HG02588 (cell line): ENCODE measurements around the gene SLC26A9.

ENCODE experiments used
- ATAC-seq: cut with Tn5 transposase; IDR thresholded peaks from one replicate; pipeline ENCODE4 v1.9.1; 2021; ENCODE audit warnings: mild to moderate bottlenecking, moderate library complexity; ENCODE audit not compliant: unreplicated experiment

Gene SLC26A9

GRCh38 chr1:205949753-205950152 lies 6.5 kb upstream of the SLC26A9 start:
- ATAC-seq: no peak

DNA sequence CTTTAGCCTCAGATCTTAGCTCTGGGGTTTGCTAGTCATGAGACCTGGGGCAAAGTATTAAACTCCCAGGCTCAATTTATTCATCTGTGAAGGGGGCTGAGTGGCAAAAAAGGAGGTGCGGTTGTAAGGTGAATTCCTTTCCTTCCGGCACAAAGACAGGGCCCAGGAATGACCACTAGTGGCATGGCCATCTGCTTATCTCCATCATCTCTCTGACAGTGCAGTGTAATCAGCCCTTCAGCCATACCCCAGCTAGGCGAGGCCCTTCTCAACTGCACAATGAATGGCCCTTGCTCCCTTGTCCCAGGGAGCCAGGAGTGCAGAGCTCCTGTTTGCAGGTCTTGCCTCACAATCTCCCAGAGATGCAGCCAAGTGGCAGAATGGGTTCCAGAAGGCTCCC lies 5.6 kb upstream of the SLC26A9 start:
- no peak for ATAC-seq

DNA sequence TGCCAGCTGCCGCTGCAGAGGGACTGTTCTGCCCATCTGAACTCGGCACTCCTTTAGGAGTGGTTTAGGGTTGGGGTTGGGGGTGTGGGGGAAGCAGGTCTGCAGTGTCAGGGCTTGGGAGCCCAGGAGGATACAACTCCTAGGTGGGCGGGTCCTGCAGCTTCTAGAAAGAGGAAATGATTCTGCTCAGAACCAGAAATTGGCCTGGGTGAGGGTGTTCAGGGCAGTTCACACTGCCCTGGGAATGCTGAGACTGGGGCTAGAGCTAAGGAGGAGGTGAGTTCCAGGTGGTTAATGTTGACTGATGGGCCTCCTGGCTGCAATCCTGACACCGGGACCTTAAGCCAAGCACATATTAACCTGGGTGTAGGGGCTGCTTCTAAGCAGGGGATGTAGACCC lies 4.8 kb upstream of the SLC26A9 start:
- no peak for ATAC-seq

- ATAC-seq: no peak
Measured at GRCh38 chr1:205947024-205947423, 3.8 kb upstream of the SLC26A9 start.

DNA sequence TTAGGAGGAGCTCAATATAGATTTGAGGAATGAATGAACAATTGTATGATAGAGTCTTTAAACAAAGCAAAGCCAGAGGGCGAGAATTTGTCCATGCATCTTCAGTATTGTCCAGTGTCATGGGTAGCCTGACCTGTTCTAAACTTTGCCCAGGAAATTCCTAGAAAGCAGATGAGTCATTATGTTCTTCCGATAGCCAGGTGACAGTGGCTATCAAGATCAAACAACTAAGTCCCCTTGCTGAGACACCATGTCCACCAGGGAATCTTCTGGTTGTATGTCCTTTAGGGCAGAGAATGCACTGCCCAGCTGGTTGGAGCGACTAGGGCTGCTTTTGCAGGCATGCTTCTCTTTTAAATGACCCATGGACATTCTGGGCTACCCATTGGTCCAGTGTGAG lies 1.8 kb upstream of the SLC26A9 start:
- ATAC-seq: no peak

DNA sequence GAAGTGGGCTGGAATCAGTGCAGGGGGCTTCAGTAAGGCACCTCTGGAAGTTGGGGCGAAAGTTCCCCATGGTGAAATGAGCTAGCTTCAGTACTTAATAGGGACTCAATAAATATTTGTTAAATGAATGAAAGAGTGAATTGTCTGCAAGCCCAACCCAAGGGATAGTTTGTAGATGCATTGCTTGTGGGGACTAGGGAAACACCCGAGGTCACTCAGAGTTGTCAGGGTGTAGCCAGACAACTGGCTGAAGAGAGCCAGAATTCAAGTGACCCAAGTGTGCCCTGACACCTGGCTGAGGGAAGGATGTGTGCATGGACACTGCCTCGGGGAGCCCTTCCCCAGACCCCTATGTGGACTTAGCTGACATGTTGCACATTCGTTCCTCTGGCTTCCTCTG lies 1.3 kb upstream of the SLC26A9 start:
- ATAC-seq: no peak

- ATAC-seq: no peak
Measured at GRCh38 chr1:205942631-205943159, 561 bp downstream of the SLC26A9 start.

DNA sequence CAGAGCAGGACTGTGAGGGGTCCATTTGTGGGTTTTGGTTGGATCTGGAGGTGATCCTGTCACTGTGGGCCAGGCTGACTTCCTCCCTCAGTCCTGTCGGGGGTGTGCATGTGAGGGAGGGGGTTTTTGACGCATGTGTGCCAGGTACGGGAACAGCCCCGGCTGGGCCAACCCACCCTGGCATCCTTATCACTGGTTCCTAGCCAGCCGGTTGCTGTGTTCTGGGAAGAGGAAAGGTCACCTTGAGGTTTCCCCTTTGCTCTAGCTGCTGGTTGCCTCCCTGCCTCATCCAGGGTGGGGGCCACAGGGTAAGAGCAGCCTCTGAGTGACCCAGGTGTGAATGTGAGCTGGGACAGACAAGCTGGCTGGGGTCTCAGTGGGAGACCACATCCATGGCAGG lies 2.5 kb downstream of the SLC26A9 start:
- ATAC-seq: no peak

DNA sequence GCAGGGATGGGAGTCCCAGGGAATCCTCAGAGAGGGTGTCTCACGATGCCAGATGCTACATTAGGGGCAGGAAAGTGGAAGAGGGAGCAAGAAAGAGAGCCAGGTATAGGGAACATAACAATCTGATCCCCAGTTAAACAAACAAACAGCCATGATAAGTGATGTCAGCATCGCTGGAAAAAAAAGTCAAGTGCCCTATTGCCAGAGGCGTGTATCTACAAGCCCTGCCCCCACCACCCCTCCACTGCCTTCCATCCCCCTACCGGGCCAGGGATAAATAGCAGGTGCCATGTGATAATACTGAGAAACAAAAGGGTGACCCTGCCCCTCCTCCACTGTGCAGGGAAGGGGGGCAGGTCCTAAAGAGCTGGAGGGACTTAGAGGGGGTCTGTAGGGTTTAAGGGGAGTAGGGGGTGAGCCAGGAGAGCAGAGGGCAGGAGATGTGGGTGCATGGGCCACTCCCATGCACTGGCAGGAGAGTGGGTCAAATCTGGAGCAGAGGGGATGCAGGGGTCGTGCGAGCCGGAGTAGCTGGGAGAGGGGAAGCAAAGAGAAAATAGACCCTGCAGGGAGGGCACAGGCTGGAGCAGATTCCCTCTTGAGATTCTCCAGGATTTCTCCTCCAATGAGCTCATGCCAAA lies 3.4 kb downstream of the SLC26A9 start:
- no peak for ATAC-seq

- no peak for ATAC-seq
Measured at GRCh38 chr1:205938682-205939081, 4.6 kb downstream of the SLC26A9 start.

GRCh38 chr1:205936846-205937586 lies 6.2 kb downstream of the SLC26A9 start:
- ATAC-seq: no peak

DNA sequence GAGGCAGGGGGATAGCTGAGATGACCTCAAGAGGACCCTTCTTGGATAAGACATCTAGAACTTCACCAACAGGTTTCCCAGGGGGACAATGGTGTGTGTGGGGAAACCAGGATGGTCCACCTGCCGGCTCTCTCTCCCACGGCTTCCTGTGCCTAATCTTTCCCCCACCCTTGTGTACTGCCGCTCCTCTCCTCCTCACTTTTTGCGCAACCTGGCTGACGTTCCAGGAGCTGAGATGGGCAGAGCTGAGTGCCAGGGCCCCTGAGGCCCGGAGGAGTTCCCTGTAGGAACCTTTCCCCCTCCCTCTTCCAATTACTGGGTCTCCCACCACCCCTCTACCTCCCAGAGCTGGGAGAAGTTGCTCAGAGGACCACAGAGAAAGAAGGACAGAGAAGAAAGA lies 6.9 kb downstream of the SLC26A9 start:
- ATAC-seq: no peak

GRCh38 chr1:205935869-205936268 lies 7.4 kb downstream of the SLC26A9 start:
- no peak for ATAC-seq

DNA sequence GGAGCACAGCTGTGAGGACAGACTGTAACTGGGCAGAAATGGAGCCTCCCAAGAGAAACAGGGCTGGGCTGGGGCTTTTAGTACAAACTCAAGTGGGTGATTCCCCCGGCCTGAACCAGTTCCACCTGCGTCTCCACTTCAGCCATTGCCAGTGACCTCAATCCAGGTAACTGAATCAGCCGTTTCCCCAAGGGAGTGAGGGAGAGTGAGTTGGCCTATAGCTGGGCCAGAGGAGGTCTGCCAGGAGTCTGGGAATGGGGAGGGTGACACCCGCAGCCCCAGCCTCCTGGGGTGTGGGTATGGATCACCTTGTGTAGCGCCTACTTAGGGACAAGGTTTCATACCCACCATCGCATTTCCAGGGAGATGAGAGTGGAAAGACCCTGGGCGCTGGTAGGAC lies 8.5 kb downstream of the SLC26A9 start:
- no peak for ATAC-seq

DNA sequence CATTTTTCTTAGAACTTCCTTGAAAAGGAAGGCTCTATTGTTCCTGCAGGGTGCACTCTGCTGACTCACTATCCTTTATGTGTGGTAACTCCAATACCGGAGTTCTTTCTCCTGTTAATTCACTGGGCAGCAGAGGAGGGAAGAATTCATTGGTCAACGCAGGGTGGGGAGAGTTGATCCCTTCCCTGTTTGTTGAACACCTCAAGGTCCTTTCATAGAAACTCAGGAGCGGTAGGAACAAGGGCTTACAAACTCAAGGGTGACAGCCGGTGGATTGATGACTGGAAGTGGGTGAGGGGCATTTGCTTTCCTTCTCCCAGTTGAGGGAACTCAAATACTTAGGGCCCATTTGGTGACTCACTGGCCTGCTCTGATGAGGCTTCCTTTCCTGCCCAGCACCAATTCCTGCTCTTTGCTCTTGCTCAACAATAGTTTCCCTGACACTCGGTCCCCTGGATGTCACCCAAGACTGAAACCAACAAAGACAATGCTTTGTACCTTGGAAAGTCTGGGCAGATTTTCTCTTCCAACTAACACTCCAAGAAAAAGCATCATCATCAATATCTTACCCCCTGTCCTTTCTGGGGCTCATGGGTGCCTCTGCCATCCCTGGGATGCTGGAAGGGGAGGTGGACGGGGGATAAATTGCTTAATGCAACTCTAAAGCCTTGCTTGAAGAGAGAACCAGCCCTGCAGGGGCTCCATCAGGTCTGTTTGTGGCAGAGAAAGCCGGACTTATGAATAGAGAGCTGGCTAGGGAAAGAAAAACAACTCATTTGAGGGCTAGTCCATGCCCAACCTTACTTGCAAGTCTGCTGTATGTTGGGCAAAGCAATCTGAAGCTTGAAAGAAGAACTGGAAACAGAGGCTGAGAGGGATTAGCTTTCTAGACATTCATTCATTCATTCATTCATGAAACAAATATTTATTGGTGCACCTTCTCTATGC lies 9.3 kb downstream of the SLC26A9 start:
- ATAC-seq: no peak

DNA sequence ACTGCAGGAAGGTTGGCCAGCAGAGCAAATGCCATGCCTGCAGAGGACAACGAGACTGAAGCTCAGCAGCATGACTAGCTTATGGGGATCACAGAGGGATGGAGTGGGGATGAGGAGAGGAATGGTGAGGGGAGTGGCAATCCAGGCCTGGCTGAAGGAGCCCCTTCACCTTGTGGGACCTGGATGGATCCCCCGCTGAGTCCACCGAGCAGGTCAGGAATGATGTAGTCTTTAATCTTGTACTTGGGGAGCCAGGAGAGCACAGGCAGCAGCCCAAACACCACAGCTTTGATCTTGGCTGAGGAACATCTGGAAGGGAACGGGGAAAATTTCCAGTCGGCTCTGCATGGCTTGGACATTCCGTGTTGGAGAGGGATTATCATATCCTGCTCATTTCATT lies 10.5 kb downstream of the SLC26A9 start:
- no peak for ATAC-seq

GRCh38 chr1:205930799-205931281 lies 12.4 kb downstream of the SLC26A9 start:
- no peak for ATAC-seq

DNA sequence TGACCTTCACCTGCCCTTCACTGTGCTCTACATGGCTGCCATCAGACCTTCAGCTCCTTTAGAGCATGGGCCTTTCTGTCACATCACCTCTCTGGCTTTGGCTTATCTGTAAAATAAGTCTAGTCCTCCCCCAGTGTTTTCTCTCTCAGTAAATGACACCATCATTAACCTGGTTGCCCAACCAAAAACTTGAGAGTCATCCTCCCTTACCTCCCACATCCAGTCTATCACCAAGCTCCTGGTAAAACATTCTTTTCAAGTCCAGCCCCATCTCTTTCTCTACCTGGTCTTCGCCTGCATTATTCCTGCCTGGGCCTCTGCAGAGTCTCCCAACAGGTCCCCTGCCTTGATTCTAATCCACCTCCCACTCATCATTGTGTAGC lies 13.1 kb downstream of the SLC26A9 start:
- ATAC-seq: no peak

DNA sequence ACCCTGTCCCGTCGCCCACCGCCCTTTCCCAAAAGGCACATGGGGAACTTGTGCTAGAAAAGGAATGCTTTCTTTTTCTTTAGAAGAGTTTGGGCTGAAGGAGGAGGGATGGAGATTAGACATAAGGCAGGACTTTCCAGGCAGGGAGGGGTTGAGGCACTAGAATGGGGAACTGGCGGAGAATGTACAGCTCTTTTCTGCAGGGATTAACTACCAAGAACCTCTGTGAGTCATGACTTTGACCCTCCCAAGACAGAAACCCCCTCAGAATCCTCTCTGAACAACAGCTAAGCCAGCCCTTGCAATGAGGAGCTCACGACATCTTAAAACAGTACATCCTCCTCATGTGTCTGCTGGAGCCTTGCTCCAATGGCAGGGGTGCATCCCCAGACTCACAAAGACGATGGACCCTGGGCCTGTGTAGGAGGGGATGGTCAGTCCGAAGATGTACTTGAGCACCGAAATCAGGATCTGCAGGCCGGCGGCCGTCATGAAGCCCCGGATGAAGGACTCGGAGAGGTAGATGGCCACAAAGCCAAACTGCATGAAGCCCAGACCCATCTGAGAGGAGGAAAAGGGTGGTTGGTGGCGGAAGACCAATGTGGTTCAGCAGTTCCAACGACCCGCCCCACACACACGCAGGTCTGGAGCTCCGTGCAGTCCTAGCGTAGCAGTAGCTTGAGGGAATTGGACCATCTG lies 13.6 kb downstream of the SLC26A9 start:
- no peak for ATAC-seq

- ATAC-seq: no peak
Measured at GRCh38 chr1:205928317-205928716, 14.9 kb downstream of the SLC26A9 start.

DNA sequence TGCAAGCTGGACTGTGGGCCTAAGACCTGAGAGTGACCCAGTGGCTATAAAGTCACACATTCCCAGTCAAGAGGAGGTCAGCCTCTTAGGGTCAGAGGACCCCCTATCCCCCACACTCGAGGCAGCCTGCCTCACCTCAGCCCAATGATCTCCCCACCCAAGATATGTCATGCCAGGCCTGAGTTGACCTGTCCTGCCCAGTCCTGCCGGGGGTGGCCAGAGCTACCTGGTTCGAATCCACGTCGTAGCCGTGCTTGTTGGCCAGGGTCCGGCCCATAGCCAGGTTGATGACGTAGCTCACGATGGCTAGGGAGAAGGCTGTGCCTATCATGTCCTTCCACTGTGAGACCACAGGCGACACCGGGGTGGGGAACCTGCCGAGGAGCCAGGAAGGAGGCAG lies 15.6 kb downstream of the SLC26A9 start:
- ATAC-seq: no peak
